ENCODE data around the gene NTF3.

The NTF3 gene

GRCh38 chr12:5432011-5432400, at the start of gene NTF3:
Gene NTF3, plus strand, starts transcription at chr12:5432108. Its CDS starts 217 bp downstream, at chr12:5432325.
- FAIRE-seq, result no peak

DNA sequence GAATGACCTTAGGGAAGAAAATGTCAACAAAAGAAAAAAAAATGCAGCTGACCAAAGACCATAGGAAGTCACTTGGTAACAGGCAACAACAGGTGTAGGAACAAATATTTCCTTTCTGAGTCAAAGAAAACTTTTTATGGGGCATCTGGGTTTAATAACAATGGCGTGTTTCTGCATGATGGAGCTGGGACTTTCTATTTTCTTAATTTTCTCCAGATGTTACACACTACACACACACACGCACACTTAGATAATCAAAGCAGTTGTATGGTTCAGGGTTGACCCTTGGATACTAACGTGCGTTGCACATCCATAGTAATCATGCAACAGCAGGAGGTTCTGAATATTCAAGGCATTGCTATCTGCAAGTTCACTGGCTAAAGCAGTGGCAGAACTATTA, 47.9 kb upstream of the NTF3 start:
- no peak for FAIRE-seq

- no peak for FAIRE-seq
These were observed 43.0 kb upstream of the NTF3 start for GRCh38 chr12:5388581-5389535.

DNA sequence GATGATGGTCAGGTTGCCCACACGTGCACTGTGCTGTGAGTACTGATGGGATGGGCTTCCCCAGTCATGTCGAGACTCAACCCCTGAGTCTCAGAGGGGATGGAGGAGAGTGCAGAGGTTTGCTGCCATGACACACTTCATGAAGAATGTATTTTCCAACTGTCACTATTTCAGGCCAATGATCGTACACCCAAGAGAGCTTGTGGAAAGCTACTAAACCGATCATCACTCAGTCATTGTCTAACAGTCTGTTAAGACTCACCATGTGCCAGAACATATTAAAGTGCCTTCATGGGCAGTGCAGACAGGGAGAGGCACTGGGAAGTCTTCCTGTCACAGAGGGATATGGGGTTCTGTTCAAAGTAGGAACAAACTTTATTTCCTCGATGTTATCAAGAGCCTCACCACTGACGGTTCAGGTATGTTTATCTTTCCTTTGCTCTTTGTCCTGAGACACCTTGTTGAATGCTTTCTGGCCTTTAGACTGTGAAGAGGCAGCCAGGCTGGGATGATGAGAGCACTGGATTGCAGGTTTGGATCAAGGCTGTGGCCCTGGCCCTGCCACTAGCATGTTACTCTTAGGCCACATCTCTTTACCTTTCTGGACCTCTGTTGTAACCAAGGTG, 41.6 kb upstream of the NTF3 start:
- FAIRE-seq, result no peak

DNA sequence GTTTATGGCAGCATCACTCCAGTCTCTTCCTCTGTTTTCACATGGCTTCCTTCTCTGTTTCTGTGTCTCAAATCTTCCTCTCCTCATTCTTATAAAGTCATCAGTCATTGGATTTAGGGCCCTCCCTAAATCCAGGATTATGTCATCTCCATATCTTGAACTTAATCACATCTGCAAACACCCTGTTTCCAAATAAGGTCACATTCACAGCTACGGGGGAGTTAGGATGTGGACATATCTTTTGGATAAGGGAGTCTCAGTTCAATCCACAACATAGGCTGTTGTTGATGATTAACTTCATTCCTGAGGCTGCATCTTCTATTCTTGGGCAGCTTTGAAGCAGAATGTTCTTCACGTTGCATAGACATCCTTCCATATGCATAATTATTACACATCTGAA, 40.3 kb upstream of the NTF3 start:
- no peak for FAIRE-seq

GRCh38 chr12:5392961-5393360, 38.9 kb upstream of the NTF3 start:
- no peak for FAIRE-seq

GRCh38 chr12:5395443-5396271, 36.3 kb upstream of the NTF3 start:
- FAIRE-seq, result no peak

GRCh38 chr12:5396541-5396940, 35.4 kb upstream of the NTF3 start:
- FAIRE-seq, result no peak

- no peak for FAIRE-seq
These were observed 32.6 kb upstream of the NTF3 start for GRCh38 chr12:5399266-5399665.

GRCh38 chr12:5402009-5402935, 29.6 kb upstream of the NTF3 start:
- FAIRE-seq, result no peak

DNA sequence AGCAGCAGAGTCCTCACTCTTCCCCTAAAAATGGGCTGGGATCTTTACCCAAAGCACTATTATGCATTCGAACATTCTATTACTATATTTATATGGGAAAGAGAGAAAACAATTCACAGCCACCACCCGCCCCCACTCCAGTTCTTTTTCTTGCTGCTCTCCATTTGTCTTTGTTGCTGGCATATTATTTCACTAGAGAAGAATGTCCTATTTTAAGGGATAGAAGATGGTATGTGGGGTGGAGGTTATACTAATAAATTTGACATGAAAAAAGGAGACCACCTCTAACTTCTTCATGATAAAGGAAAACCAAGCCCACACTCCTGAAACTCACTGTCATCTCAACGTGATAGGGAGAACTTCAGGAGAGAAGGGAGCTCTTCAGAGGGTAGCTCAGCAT, 28.5 kb upstream of the NTF3 start:
- FAIRE-seq, result no peak

GRCh38 chr12:5407034-5407856, 24.7 kb upstream of the NTF3 start:
- FAIRE-seq, result no peak

DNA sequence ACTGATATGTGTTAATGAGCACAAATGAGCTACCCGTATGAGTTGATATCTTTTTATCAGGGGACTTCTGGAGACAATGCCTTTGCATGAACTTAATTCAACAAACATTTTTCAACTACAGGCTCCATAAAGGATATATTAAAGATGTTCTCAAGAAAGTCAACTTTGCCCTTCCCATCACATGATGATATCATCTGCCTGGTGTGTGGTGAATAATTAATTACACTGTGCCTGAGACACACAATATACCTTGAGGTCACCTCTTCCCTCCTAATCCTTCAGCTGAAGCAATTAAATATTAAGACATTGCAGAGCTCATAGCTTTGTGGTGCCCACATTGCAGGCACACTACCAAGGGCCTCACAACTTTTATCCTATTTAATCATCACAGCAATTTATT, 22.3 kb upstream of the NTF3 start:
- no peak for FAIRE-seq

DNA sequence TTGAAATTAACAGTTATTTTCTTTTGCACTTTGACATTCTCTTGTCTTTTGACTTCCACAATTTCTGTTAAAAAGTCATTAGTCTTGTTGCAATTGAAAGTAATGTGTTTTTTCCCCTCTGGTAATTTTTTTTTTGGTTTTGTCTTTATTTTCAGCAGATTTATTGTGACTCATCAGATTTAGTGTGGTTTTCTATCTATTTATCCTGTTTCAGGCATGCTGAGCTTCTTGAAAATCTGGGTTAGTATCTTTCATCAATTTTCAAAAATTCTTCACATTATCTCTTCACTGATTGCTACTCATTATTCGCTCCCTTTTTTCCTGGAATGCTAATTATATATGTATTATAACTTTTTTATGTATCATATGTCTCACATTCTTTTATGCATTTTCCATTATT, 15.3 kb upstream of the NTF3 start:
- no peak for FAIRE-seq

DNA sequence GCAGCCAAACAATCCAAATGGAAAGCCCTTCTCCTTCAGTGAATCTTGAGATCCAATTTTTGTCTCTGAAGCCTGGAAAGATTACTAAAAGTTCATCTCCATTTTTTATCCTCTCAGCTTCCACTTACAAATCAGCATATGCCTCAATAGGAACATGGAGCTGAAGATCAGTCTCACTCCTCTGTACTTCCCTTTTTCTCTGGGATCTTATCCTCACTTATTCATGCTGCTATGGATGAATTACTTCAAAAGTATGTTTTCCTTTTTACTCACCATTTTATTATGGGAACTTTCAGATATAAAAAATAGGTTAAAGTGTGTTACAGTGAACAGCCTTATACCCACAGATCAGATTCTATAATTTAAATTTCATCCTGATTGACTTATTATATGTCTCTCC, 14.4 kb upstream of the NTF3 start:
- no peak for FAIRE-seq

- no peak for FAIRE-seq
These were observed 3.3 kb upstream of the NTF3 start for GRCh38 chr12:5428332-5429221.

DNA sequence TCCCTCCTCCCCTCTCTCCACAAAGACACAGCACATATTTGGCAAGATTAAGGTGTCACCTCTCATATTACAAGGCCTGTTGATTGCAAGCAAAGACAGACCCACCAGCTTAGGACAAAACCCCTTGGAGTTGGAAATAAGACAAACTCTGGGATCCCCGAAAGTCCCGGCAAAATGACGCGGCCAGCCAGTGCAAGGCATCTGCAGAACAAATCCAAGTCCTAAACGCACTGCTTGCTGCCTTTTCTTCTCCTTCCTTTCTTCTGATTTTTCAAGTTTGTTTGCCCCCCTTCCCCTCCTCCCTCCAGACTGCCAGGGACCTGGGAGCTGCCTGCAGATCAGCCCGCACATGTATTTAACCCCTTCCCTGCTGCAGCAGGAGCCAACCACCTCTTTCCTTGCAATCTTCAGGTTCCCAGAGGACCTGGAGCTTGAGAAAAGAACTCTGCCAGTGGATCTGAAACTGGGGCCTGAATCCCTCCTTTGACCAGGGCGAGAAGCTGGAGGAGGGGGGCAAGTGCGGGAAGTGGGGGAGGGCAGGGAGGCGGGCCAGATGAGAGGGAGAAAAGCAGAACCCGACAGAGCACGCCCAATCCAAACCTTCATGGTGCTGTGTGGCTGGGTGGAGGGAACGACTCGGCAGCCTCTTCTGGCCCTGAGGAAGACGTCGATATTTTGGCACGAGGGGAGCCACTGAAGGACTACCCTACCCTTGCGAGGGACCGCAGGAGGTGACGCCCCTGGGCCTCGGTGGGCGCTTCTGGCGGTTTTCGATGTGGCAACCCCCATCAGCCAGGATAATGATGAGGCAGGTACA, 2.0 kb upstream of the NTF3 start:
- no peak for FAIRE-seq

DNA sequence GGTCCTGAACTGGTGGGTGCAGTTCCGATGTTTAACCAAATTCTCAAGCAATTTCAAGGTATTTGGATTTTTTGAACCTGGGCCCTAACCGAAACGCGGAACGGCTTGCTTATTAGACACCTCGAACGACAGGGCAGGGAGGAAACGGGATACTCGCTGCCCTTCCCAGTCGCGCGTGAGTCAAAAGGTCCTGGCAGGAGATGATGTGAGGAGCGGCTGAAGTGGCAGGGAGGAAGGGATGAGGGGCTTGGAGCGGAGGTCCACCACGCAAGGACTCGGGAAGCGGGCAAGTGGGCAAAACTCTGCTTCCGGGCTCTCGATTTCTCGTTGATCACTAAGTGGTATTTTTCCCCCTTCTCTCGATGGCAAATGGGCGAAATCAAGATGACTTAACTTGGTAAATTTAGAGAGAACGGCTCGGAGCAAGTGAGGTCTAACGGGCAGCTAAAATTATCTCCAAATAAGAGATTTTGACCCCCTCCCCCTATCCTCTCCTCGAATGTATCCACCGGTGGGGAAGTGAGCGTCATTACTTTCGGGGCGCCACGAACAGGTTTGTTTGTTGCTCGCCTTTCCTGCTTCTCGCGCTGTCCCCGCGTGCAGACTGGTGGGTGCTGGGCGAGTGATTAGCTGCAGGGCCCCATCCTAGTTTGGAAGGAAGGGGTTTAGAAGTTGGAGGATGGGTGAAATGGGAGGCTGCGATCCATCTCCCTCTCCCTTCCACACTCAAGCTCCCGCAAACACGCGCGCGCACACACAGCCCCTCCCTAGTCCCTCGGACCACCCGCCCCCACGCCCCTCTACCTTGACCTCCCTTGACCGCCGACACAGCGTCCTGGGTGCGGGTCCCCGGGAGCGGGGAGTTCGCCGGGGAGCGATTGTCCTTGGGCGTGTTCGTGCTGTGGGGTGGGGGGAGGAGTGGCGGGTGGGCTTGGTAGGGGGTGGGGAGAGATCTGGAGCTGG, 986 bp upstream of the NTF3 start:
- no peak for FAIRE-seq

Measured in TTC549 (cell line).